Esophagus squamous epithelium (tissue), 4 donors: Measurements from ENCODE around the gene UMAD1.

ENCODE experiments used
- CTCF ChIP-seq, 6 experiments: fragments of 450-650 bp in 4 of 6; fragments of 200-600 bp in 2 of 6; sonication (generic) in 2 of 6; IDR thresholded peaks; one replicate each; pipeline ENCODE4 v1.5.1; 2016 to 2019; ENCODE audit warnings: antibody characterized with exemption in 6 of 6, mild to moderate bottlenecking in 4 of 6, moderate library complexity in 4 of 6
- POLR2A ChIP-seq, 4 donors: fragments of 450-650 bp; IDR thresholded peaks; one replicate each; pipeline ENCODE4 v1.6.1; 2017; ENCODE audit warnings: antibody characterized with exemption in 4 of 4, mild to moderate bottlenecking in 4 of 4, moderate library complexity in 3 of 4

- no peak for TF ChIP-seq CTCF (IDR thresholded peaks at IDR 0.05)
- TF ChIP-seq POLR2A (IDR thresholded peaks at IDR 0.05) = no peak
Observed at GRCh38 chr7:7795203-7795602, 154.7 kb downstream of the UMAD1 start.
